Left lung (tissue), 10 donors: Measurements from ENCODE around the gene MOK. TPM values are rescaled to one million over a fixed set of nuclear protein-coding genes. Genes with fewer than 3 reads are reported as not detected.
A peak's percentile ranks its signal among the peaks of the same experiment; 100 is the strongest.

ENCODE experiments used
- ATAC-seq: fragments of 200-7000 bp; cut with Tn5 transposase; one replicate; pipeline ENCODE4 v1.9.1; 2020; ENCODE audit warnings: moderate library complexity
- DNase-seq, 4 donors: peaks; one replicate each; pipeline ENCODE4 v3.0.0-alpha.2; 2013 to 2020
- H3K27ac ChIP-seq, 2 donors: fragments of 200-600 bp; sonication (generic) in 1 of 2; one replicate each; pipeline versions ENCODE4 v1.5.0 to v1.8.0; 2020 to 2021
- H3K27me3 ChIP-seq, 2 donors: fragments of 200-600 bp; sonication (generic) in 1 of 2; one replicate each; pipeline versions ENCODE4 v1.5.0 to v1.8.0; 2020 to 2021
- H3K36me3 ChIP-seq, 2 donors: fragments of 200-600 bp; sonication (generic) in 1 of 2; one replicate each; pipeline versions ENCODE4 v1.5.0 to v1.8.0; 2020 to 2021
- H3K4me1 ChIP-seq, 2 donors: fragments of 200-600 bp; one replicate each; pipeline ENCODE4 v1.8.0; 2021
- H3K4me3 ChIP-seq, 2 donors: fragments of 200-600 bp; sonication (generic) in 1 of 2; one replicate each; pipeline versions ENCODE4 v1.5.0 to v1.8.0; 2020 to 2021; ENCODE audit warnings: mild to moderate bottlenecking in 1 of 2
- H3K9me3 ChIP-seq, 2 donors: fragments of 200-600 bp; sonication (generic) in 1 of 2; one replicate each; pipeline versions ENCODE4 v1.5.0 to v1.8.0; 2020 to 2021
- CTCF ChIP-seq, 2 donors: fragments of 200-600 bp; sonication (generic) in 1 of 2; IDR thresholded peaks; one replicate each; pipeline versions ENCODE4 v1.5.0 to v1.8.0; 2021; ENCODE audit warnings: antibody characterized with exemption in 2 of 2
- intact Hi-C, 2 donors: fragments of 100-400 bp; cut with DNase I; formaldehyde crosslinking; loops; one replicate each; pipeline versions ENCODE4 v1.11.2 to v1.14.2; 2022
- polyA plus RNA-seq, 6 donors: library from polyadenylated mRNA; unstranded; fragments of 120-200 nt; gene quantifications; one replicate each; pipeline ENCODE4 v1.2.1, GENCODE V29; 2013; ENCODE audit not compliant: insufficient read length in 6 of 6
- total RNA-seq, 2 donors: library from RNA; stranded (reverse); fragmentation: NEBNext Ultra II Directional; extraction: Animal tissue kit (Norgen Biotek cat#: 25700); gene quantifications; one replicate each; pipeline ENCODE4 v1.2.1, GENCODE V29; 2021
- donor health status: DM: no; HTN: yes; CAD: no.
- donor health status: DM: no; HTN: no; CAD: no.

MOK gene
- total and polyA plus RNA-seq, 8 donors = 8.7 to 39.0 (median 27.3) TPM

GRCh38 chr14:102285106-102285505, 19.9 kb downstream of the MOK start:
- Histone ChIP-seq H3K27me3 (no peaks in the 10 kb centered on the region), H3K4me1 (peaks cover 0 to 2% of the 10 kb centered on the region in 2 donors), H3K27ac (no peak overlapping the region), H3K9me3 (no peaks in the 10 kb centered on the region), H3K36me3 (no peaks in the 10 kb centered on the region), H3K4me3 (no peak overlapping the region)
- no peak for TF ChIP-seq CTCF (IDR thresholded peaks at IDR 0.05)
- intact Hi-C loops = no loop called here
- ATAC-seq (no peak), DNase-seq (no peak)

GRCh38 chr14:102283631-102284129, 21.3 kb downstream of the MOK start:
- ATAC-seq (no peak), DNase-seq (no peak)
- H3K4me3 ChIP-seq = no peak overlapping the region
- H3K9me3 ChIP-seq = no peaks in the 10 kb centered on the region
- H3K27ac ChIP-seq = no peak overlapping the region
- no peaks in the 10 kb centered on the region for H3K27me3 ChIP-seq
- peaks cover 0 to 4% of the 10 kb centered on the region in 2 donors for H3K4me1 ChIP-seq
- no peak for TF ChIP-seq CTCF (IDR thresholded peaks at IDR 0.05)
- H3K36me3 ChIP-seq = no peaks in the 10 kb centered on the region
- intact Hi-C loops = no loop called here

DNA sequence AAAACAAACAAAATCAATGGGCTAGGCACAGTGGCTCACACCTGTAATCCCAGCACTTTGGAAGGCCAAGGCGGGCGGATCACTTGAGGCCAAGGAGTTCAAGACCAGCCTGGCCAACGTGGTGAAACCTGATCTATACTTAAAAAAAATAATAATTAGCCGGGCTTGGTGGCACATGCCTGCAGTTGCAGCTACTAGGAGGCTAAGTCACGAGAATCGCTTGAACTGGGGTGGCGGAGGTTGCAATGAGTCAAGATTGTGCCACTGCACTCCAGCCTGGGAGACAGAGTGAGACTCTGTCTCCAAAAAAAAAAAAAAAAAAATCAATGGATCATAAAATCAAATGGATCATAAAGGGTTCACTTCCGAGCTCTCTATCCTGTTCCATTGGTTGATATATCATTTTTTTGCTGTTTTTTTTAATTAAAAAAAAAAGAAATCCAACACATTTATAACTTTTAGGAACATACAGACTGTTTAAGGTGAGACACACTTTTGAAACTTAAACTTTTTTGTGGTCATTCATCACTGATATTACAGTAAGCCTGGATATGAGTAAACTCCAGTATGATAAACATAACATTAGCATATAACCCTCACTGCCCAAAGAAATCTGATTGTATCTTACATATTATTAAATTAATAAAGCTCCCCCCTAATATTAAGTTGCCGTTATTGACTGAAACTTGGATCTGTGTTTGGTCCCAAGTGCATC, 22.1 kb downstream of the MOK start:
- H3K27ac ChIP-seq = no peak overlapping the region
- intact Hi-C loops = no loop called here
- H3K4me1 ChIP-seq = peaks cover 0 to 4% of the 10 kb centered on the region in 2 donors
- H3K36me3 ChIP-seq = no peaks in the 10 kb centered on the region
- ATAC-seq = no peak
- no peak for TF ChIP-seq CTCF (IDR thresholded peaks at IDR 0.05)
- H3K27me3 ChIP-seq = no peaks in the 10 kb centered on the region
- DNase-seq = no peak
- H3K9me3 ChIP-seq = no peaks in the 10 kb centered on the region
- no peak overlapping the region for H3K4me3 ChIP-seq

DNA sequence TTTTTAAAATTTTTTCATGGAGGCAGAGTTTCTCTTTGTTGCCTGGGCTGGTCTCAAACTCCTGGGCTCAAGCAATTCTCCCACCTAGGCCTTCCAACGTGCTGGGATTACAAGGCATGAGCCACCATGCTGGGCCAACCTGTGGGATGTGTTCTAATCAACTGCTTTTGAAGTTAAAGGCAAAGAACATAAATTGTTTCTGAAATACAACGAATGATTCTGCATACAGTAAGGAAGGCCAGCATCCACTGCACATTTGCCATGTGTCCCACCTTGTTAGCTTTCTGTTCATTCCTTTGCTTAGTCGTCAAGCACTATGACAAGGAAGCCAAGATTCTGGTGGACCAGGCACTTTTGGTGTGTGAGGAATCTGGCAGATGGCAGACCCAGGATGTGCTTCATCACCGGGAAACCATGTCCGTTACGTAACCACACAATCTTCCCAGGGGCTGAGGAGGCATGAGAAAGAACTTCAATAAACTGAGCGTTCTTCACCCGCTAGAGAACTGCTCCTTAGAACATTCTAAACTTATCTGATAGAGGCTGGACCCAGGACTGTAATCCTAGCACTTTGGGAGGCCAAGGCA, 24.5 kb downstream of the MOK start:
- Histone ChIP-seq H3K27ac (peak overlapping the region in 1 of 2 donors; percentile 59), H3K4me1 (peaks cover 0 to 4% of the 10 kb centered on the region in 2 donors), H3K27me3 (no peaks in the 10 kb centered on the region), H3K36me3 (no peaks in the 10 kb centered on the region), H3K9me3 (no peaks in the 10 kb centered on the region), H3K4me3 (no peak overlapping the region)
- no peak for TF ChIP-seq CTCF (IDR thresholded peaks at IDR 0.05)
- no peak for DNase-seq
- intact Hi-C loops = no loop called here
- no peak for ATAC-seq

DNA sequence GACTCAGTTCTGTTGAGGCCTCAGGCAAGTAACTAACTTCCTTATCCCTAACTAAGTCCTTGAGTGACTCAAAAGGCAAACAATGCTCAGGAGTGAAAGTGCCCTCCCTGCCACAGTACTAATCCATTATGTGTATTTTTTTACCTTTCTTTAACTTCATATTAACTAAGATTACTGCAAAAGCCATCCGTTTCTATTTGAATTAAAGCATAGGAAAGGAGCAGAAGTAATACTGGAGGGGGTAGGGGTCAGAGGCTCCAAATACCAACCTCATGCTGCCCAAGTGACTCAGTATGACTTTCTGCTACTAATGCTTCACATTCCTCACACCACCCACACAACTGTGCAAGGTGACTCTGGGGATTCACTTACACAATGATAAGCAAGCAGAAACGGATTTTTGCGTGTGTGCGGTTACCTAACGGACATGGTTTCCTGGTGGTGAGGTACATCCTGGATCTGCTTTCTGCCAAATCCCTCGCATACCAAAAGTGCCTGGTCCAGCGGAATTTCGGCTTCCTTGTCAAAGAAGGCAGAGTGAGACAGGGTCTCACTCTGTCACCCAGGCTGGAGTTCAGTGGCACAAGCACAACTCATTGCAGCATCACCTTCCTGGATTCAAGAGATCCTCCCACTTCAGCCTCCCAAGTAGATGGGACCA, 25.1 kb downstream of the MOK start:
- intact Hi-C loops = no loop called here
- ATAC-seq (peak; percentile 92), DNase-seq (no peak)
- Histone ChIP-seq H3K4me1 (peaks cover 0 to 4% of the 10 kb centered on the region in 2 donors), H3K4me3 (no peak overlapping the region), H3K27ac (peak overlapping the region; percentile 3 to 59), H3K9me3 (no peaks in the 10 kb centered on the region), H3K36me3 (no peaks in the 10 kb centered on the region), H3K27me3 (no peaks in the 10 kb centered on the region)
- no peak for TF ChIP-seq CTCF (IDR thresholded peaks at IDR 0.05)
